22Rv1 (cell line): ENCODE results near the gene NLRC5.

Experiments used
- H3K27ac ChIP-seq: fragments of 450-650 bp; 2 replicates; pipeline ENCODE4 v1.5.1; 2017
- ZFX ChIP-seq: fragments of 450-650 bp; IDR thresholded peaks from 2 replicates; pipeline ENCODE4 v1.6.1; 2017; ENCODE audit warnings: antibody characterized with exemption, borderline replicate concordance
- TF ChIP-seq, protein P1 (sequence below): fragments of 450-650 bp; IDR thresholded peaks from 2 replicates; pipeline ENCODE4 v1.5.1; 2017; ENCODE audit warnings: mild to moderate bottlenecking

NLRC5 gene

DNA sequence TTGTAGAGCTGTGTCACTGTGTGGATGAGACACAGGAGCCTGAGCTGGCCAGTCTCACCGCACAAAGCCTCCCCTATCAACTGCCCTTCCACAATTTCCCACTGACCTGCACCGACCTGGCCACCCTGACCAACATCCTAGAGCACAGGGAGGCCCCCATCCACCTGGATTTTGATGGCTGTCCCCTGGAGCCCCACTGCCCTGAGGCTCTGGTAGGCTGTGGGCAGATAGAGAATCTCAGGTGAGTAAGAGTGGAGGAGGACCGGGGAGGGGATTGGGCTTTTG is 37.4 kb downstream of the NLRC5 start:
- TF ChIP-seq ZFX = no peak
- TF ChIP-seq, protein P1, sequence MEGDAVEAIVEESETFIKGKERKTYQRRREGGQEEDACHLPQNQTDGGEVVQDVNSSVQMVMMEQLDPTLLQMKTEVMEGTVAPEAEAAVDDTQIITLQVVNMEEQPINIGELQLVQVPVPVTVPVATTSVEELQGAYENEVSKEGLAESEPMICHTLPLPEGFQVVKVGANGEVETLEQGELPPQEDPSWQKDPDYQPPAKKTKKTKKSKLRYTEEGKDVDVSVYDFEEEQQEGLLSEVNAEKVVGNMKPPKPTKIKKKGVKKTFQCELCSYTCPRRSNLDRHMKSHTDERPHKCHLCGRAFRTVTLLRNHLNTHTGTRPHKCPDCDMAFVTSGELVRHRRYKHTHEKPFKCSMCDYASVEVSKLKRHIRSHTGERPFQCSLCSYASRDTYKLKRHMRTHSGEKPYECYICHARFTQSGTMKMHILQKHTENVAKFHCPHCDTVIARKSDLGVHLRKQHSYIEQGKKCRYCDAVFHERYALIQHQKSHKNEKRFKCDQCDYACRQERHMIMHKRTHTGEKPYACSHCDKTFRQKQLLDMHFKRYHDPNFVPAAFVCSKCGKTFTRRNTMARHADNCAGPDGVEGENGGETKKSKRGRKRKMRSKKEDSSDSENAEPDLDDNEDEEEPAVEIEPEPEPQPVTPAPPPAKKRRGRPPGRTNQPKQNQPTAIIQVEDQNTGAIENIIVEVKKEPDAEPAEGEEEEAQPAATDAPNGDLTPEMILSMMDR = no peak
- no peak overlapping the region for H3K27ac ChIP-seq

DNA sequence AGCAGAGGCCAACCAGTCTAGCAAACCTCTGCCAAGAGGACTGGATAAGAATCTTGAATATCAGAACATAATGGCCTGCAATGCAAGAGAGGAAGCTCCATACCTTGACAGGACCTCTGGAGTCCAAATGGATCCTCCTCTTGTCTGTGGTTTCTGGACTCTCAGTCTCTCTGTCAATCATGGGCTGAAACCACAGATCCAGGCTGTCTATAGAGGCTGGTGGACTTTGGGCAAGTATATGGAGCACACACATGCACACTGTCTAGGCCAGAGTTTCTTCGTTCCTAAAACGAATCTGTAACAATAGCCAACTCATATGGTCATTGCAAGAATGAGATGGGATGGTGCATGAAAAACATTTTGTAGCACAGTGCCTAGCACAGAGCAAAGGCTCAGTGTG is 37.7 kb downstream of the NLRC5 start:
- H3K27ac ChIP-seq = no peak overlapping the region
- TF ChIP-seq, protein P1 = no peak
- TF ChIP-seq ZFX = no peak

DNA sequence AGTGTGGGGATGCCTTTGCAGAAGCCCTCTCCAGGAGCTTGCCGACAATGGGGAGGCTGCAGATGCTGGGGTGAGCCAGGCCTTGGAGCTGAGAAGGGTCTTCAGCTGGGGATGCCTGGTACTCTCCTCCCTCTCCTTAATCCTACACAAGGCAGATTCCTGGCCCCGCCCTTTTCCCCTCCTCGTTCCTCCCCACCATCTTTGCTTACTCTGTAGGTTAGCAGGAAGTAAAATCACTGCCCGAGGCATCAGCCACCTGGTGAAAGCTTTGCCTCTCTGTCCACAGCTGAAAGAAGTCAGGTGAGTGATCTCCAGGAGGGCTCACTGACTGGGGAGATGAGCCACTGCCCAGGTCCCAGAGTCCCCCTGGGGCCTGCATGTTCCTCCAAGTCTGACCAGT is 38.7 kb downstream of the NLRC5 start:
- no peak overlapping the region for H3K27ac ChIP-seq

DNA sequence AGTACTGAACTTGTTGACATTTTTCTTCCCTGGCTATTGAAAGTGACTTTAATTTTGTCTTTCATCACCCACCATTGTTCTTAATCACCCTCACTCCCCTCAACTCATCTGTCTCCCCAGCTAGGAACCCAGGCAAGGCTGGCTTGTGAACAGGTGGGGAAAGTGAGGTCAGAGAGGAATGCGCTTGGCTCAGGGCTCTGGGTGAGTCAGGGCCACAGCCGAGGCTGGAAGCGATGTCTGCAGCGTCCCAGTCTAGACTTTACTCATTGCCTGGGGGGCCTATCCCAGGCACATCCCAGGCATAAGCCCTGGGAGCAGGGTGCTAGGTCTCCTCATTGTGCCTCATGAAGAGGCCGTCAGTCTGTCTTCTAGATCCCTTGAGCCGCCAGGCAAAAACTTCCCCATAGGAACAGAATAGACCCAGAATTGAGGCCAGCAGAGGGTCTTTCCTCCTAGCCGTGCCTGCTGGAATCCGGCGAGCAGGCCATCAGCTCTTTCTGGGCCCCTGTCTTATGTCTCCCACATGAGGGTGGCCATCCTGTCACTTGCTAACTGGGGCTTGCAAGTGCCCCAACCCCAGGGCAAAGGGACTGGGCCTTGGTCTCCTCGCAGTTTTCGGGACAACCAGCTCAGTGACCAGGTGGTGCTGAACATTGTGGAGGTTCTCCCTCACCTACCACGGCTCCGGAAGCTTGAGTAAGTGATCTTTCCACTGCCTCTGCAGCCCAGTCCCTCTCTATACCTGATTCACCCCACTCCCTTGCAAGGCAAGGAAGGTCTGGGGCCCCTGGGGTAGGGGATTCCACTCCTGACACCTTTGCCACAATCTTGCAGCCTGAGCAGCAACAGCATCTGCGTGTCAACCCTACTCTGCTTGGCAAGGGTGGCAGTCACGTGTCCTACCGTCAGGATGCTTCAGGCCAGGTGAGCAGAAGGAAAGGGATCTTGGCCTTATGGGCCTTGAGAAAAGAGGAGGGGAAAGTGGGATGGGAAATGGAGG is 40.1 kb downstream of the NLRC5 start:
- TF ChIP-seq, protein P1 = no peak
- TF ChIP-seq ZFX = no peak
- H3K27ac ChIP-seq = no peak overlapping the region

More for the DNA sequence above, 38.7 kb downstream of the NLRC5 start:
- TF ChIP-seq, protein P1 = no peak
- no peak for TF ChIP-seq ZFX

DNA sequence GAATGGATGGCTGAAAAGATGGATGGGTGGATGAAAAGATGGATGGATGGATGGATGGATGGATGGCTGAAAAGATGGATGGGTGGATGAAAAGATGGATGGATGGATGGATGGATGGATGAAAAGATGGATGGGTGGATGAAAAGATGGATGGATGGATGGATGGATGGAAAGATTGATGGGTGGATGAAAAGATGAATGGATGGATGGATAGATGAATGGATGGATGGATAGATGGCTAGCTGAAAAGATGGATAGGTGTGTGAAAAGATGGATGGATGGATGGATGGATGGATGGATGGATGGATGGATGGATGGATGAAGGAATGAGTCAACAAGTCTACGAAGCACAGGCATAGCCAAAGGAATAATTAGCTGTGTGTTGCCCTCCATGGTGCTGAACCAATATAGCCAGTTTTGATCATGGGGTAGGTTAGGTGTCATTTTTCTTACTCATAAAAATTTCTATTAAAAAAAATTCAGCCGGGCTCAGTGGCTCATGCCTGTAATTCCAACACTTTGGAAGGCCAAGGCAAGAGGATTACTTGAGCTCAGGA is 41.1 kb downstream of the NLRC5 start:
- TF ChIP-seq, protein P1 = no peak
- no peak for TF ChIP-seq ZFX
- H3K27ac ChIP-seq = no peak overlapping the region

DNA sequence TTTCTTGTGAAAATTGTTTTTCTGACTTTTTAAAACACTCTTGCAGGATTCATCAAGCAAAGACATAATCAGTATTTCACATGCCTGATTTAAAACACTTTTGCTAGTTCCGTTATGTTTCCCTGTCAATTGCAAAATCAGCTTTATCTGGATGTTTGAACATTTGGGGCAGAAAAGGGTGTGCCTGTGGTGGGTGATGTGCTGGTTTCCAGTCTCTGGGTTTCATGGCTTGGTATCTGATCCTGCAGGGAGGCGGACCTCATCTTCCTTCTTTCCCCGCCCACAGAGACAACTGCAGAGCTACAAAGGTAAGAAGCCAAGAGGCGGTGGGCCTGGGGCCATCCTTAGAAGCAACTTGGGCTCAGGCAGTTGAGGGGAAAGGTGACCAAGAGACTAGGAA is 41.8 kb downstream of the NLRC5 start:
- TF ChIP-seq ZFX = no peak
- TF ChIP-seq, protein P1 = no peak
- H3K27ac ChIP-seq = no peak overlapping the region

DNA sequence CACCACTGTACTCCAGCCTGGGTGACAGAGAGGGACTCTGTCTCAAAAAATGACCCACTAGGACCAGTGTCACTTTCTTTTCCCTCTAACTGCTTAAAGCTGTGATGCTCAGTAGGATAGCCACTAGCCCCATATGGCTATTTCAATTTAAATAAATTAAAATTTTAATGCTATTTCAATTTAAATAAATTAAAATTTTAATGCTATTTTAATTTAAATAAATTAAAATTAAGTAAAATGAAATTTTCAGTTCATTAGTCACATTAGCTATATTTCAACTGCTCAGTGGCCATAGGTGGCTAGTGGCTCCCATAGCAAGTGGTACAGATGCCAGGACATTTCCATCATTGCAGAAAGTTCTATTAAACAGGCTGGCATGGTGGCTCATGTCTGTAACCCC is 43.0 kb downstream of the NLRC5 start:
- TF ChIP-seq ZFX = no peak
- TF ChIP-seq, protein P1 = no peak

More for the DNA sequence above, 43.0 kb downstream of the NLRC5 start:
- no peak overlapping the region for H3K27ac ChIP-seq
